ENCODE data around the gene PARP14.
"Not testable (repeated sequence)": the region's sequence is repeated elsewhere in the genome, so short reads cannot be mapped to it uniquely, and the experiment has no call there.

PARP14 gene

GRCh38 chr3:122742234-122742633, 61.6 kb downstream of the PARP14 start:
- Histone ChIP-seq H2AFZ (no peak overlapping the region), H3K4me1 (no peaks in the 10 kb centered on the region), H3K36me3 (ENCODE audit: control insufficient read depth, insufficient read depth, low read length) (no peaks in the 10 kb centered on the region), H3K4me3 (ENCODE audit: low read depth, low read length) (no peak overlapping the region), H3K9me3 (ENCODE audit: control insufficient read depth, low read length) (no peaks in the 10 kb centered on the region), H3K27me3 (ENCODE audit: control insufficient read depth, insufficient read depth, low read length) (no peaks in the 10 kb centered on the region), H3K9ac (no peak overlapping the region), H3K4me2 (ENCODE audit: low read length) (no peak overlapping the region), H3K27ac (no peak overlapping the region), H3K79me2 (no peaks in the 10 kb centered on the region)
- TF ChIP-seq, protein P1, sequence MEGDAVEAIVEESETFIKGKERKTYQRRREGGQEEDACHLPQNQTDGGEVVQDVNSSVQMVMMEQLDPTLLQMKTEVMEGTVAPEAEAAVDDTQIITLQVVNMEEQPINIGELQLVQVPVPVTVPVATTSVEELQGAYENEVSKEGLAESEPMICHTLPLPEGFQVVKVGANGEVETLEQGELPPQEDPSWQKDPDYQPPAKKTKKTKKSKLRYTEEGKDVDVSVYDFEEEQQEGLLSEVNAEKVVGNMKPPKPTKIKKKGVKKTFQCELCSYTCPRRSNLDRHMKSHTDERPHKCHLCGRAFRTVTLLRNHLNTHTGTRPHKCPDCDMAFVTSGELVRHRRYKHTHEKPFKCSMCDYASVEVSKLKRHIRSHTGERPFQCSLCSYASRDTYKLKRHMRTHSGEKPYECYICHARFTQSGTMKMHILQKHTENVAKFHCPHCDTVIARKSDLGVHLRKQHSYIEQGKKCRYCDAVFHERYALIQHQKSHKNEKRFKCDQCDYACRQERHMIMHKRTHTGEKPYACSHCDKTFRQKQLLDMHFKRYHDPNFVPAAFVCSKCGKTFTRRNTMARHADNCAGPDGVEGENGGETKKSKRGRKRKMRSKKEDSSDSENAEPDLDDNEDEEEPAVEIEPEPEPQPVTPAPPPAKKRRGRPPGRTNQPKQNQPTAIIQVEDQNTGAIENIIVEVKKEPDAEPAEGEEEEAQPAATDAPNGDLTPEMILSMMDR (IDR thresholded peaks at IDR 0.05), result no peak

DNA sequence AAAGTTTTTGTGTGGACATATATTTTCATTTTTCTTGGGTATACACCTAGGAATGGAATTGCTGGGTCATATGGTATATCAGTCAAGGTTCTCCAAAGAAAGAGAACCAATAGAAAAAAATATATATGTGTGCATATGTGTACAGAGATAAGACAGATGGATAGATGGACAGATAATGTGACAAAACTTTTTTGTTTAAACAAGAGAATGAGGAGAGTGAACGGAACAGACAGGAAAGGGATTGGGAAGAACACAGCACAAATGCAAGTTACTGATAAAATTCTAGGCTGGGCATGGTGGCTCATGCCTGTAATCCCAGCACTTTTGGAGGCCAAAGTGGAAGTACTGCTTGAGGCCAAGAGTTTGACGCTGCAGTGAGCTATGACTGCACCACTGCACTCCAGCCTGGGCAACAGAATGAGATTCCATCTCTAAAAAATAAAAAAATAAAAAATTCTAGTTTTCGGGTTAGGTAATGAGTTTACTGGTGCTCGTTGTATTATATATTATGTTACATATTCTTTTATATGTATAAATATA, 63.0 kb downstream of the PARP14 start:
- Histone ChIP-seq H3K27me3 (ENCODE audit: control insufficient read depth, insufficient read depth, low read length) (no peaks in the 10 kb centered on the region), H3K36me3 (ENCODE audit: control insufficient read depth, insufficient read depth, low read length) (no peaks in the 10 kb centered on the region), H3K79me2 (no peaks in the 10 kb centered on the region)

DNA sequence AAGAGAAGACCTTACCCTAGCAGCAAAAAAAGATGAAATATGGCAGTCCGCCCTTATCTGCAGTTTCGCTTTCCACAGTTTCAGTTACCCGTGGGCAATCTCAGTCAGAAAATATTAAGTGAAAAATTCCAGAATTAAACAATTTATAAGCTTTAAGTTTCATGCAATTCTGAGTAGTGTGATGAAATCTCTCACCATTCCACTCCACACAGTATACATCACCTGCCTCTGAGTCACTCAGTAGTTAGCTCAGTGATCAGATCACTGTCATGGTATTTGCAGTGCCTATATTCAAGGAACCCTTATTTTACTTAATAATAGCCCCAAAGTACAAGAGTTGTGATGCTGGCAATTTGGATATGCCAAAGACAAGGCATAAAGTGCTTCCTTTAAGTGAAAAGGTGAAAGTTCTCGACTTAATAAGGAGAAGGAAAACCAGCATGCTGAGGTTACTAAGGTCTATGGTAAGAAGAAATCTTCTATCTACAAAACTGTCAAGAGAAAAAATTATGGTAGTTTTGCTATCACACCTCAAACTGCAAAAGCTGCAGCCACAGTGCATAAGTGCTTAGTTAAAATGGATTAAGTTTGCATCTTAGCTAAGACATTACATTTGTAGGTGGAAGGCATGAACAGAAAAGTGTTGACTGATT, 64.9 kb downstream of the PARP14 start:
- H3K79me2 ChIP-seq, result no peaks in the 10 kb centered on the region
- TF ChIP-seq, protein P1 (IDR thresholded peaks at IDR 0.05), result no peak
- H3K4me3 ChIP-seq (ENCODE audit: low read depth, low read length), result no peak overlapping the region
- H3K4me2 ChIP-seq (ENCODE audit: low read length), result no peak overlapping the region
- no peak overlapping the region for H3K9ac ChIP-seq
- no peaks in the 10 kb centered on the region for H3K4me1 ChIP-seq
- H3K27me3 ChIP-seq (ENCODE audit: control insufficient read depth, insufficient read depth, low read length), result no peaks in the 10 kb centered on the region
- no peak overlapping the region for H3K27ac ChIP-seq
- H2AFZ ChIP-seq, result no peak overlapping the region
- no peaks in the 10 kb centered on the region for H3K9me3 ChIP-seq (ENCODE audit: control insufficient read depth, low read length)
- H3K36me3 ChIP-seq (ENCODE audit: control insufficient read depth, insufficient read depth, low read length), result no peaks in the 10 kb centered on the region

More for the DNA sequence above, 63.0 kb downstream of the PARP14 start:
- Histone ChIP-seq H3K27ac (no peak overlapping the region), H2AFZ (no peak overlapping the region), H3K4me2 (ENCODE audit: low read length) (no peak overlapping the region), H3K9ac (no peak overlapping the region), H3K9me3 (ENCODE audit: control insufficient read depth, low read length) (no peaks in the 10 kb centered on the region), H3K4me1 (no peaks in the 10 kb centered on the region), H3K4me3 (ENCODE audit: low read depth, low read length) (no peak overlapping the region)
- TF ChIP-seq, protein P1 (IDR thresholded peaks at IDR 0.05), result no peak

DNA sequence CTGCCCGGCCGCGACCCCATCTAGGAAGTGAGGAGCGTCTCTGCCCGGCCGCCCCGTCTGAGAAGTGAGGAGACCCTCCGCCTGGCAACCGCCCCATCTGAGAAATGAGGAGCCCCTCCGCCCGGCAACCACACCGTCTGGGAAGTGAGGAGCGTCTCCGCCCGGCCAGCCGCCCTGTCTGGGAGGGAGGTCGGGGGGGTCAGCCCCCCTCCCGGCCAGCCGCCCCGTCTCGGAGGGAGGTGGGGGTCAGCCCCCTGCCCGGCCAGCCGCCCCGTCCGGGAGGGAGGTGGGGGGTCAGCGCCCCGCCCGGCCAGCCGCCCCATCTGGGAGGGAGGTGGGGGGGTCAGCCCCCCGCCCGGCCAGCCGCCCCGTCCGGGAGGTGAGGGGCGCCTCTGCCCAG, 66.7 kb downstream of the PARP14 start:
- H3K36me3 ChIP-seq (ENCODE audit: control insufficient read depth, insufficient read depth, low read length); H3K4me1 ChIP-seq; H3K27ac ChIP-seq: not testable (repeated sequence)

DNA sequence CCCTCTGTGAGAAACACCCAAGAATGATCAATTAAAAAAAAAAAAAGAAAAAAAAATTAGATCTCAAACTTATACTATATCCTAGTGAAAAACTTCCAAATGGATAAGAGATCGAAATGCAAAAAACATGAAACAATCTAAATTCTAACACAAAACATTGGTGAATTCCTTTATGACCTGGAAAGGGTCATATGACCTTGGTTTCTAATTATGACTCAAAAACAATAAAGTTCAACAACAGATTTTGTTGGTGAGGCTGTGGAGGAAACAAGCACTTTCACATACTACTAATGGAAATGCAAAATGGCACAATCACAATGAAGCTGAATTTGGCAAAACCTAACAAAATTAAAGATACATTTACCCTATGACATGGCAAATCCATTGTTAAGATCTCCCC, 67.7 kb downstream of the PARP14 start:
- Histone ChIP-seq H3K36me3 (ENCODE audit: control insufficient read depth, insufficient read depth, low read length) (no peaks in the 10 kb centered on the region), H3K27me3 (ENCODE audit: control insufficient read depth, insufficient read depth, low read length) (no peaks in the 10 kb centered on the region), H3K79me2 (no peaks in the 10 kb centered on the region), H2AFZ (no peak overlapping the region), H3K4me2 (ENCODE audit: low read length) (no peak overlapping the region), H3K27ac (no peak overlapping the region), H3K4me3 (ENCODE audit: low read depth, low read length) (no peak overlapping the region), H3K9me3 (ENCODE audit: control insufficient read depth, low read length) (no peaks in the 10 kb centered on the region), H3K4me1 (no peaks in the 10 kb centered on the region), H3K9ac (no peak overlapping the region)
- TF ChIP-seq, protein P1 (IDR thresholded peaks at IDR 0.05), result no peak

More for the DNA sequence above, 66.7 kb downstream of the PARP14 start:
- not testable (repeated sequence) for H3K9me3 ChIP-seq (ENCODE audit: control insufficient read depth, low read length); H3K4me2 ChIP-seq (ENCODE audit: low read length); H3K27me3 ChIP-seq (ENCODE audit: control insufficient read depth, insufficient read depth, low read length); H3K4me3 ChIP-seq (ENCODE audit: low read depth, low read length); H3K79me2 ChIP-seq; H3K9ac ChIP-seq; H2AFZ ChIP-seq

Data from parathyroid adenoma (tissue), 2 donors.